HepG2 (cell line): Measurements from ENCODE around the gene CCDC106. TPM values are rescaled to one million over a fixed set of nuclear protein-coding genes. Genes with fewer than 3 reads are reported as not detected.
A peak's percentile ranks its signal among the peaks of the same experiment; 100 is the strongest.

Experiments used
- ATF1 ChIP-seq: IDR thresholded peaks from 2 replicates; pipeline ENCODE4 v1.6.1; 2016; ENCODE audit warnings: mild to moderate bottlenecking, control low read depth
- ATF4 ChIP-seq, 2 experiments: fragments of 450-650 bp in 1 of 2; sonication (generic) in 1 of 2; formaldehyde crosslinking; IDR thresholded peaks; 2 replicates each; pipeline versions ENCODE4 v1.5.0 to v1.8.0; 2020 to 2022; ENCODE audit warnings: mild to moderate bottlenecking in 1 of 2, missing genetic modification reagents in 1 of 2
- CSRNP2 ChIP-seq: sonication (generic); formaldehyde crosslinking; conservative IDR thresholded peaks from 2 replicates; pipeline ENCODE4 v1.8.0; 2022; ENCODE audit warnings: low read depth, missing genetic modification reagents
- KAT8 ChIP-seq: IDR thresholded peaks from 2 replicates; pipeline ENCODE4 v1.6.1; 2016; ENCODE audit warnings: missing genetic modification reagents, missing compliant biosample characterization
- MBNL3 ChIP-seq: fragments of 250-450 bp; sonication (Bioruptor Pico); conservative IDR thresholded peaks from 2 replicates; pipeline ENCODE4 v1.8.0; 2022; ENCODE audit warnings: mild to moderate bottlenecking, inconsistent platforms
- SMARCE1 ChIP-seq: fragments of 450-650 bp; IDR thresholded peaks from 2 replicates; pipeline ENCODE4 v1.6.1; 2017; ENCODE audit warnings: borderline replicate concordance
- ZBTB7A ChIP-seq: sonication (generic); formaldehyde crosslinking; IDR thresholded peaks from 2 replicates; pipeline ENCODE4 v1.8.0; 2022; ENCODE audit warnings: mild to moderate bottlenecking, missing genetic modification reagents
- ZEB1 ChIP-seq: IDR thresholded peaks from 2 replicates; pipeline ENCODE4 v1.6.1; 2012; ENCODE audit warnings: mild to moderate bottlenecking, low read depth, inconsistent platforms; ENCODE audit not compliant: insufficient replicate concordance
- ZFX ChIP-seq: sonication (generic); formaldehyde crosslinking; IDR thresholded peaks from 2 replicates; pipeline ENCODE4 v1.4.0; 2020; ENCODE audit warnings: mild to moderate bottlenecking, low read depth, missing genetic modification reagents, moderate library complexity
- ZGPAT ChIP-seq: IDR thresholded peaks from 2 replicates; pipeline ENCODE4 v1.6.1; 2016; ENCODE audit warnings: mild to moderate bottlenecking
- ZMAT3 ChIP-seq: sonication (generic); formaldehyde crosslinking; conservative IDR thresholded peaks from 2 replicates; pipeline ENCODE4 v1.7.0; 2021; ENCODE audit warnings: missing genetic modification reagents
- ZNF225 ChIP-seq: sonication (generic); formaldehyde crosslinking; IDR thresholded peaks from 2 replicates; pipeline ENCODE4 v1.4.0; 2020; ENCODE audit warnings: mild to moderate bottlenecking, missing genetic modification reagents
- ZNF251 ChIP-seq: sonication (generic); formaldehyde crosslinking; IDR thresholded peaks from 2 replicates; pipeline ENCODE4 v1.9.0; 2021; ENCODE audit warnings: mild to moderate bottlenecking, missing genetic modification reagents
- ZNF280D ChIP-seq: sonication (generic); formaldehyde crosslinking; IDR thresholded peaks from 2 replicates; pipeline ENCODE4 v1.5.1; 2020; ENCODE audit warnings: mild to moderate bottlenecking, missing genetic modification reagents
- ZNF329 ChIP-seq: sonication (generic); formaldehyde crosslinking; IDR thresholded peaks from 2 replicates; pipeline ENCODE4 v1.9.0; 2021; ENCODE audit warnings: low read depth, mild to moderate bottlenecking, missing genetic modification reagents
- ZNF557 ChIP-seq: sonication (generic); formaldehyde crosslinking; IDR thresholded peaks from 2 replicates; pipeline ENCODE4 v1.4.0; 2020; ENCODE audit warnings: missing genetic modification reagents
- ZNF639 ChIP-seq: conservative IDR thresholded peaks from 2 replicates; pipeline ENCODE4 v1.6.1; 2018; ENCODE audit warnings: missing genetic modification reagents
- ZNF891 ChIP-seq: sonication (generic); formaldehyde crosslinking; IDR thresholded peaks from 2 replicates; pipeline ENCODE4 v1.5.0; 2020; ENCODE audit warnings: mild to moderate bottlenecking, missing genetic modification reagents
- polyA plus RNA-seq, 8 experiments: library from polyadenylated mRNA; depleted of rRNA in 3 of 8; stranded (reverse) in 7 of 8; unstranded in 1 of 8; fragments of >200 nt; fragmentation: Illumina TruSeq in 4 of 8; extraction: Trizol in 4 of 8; gene quantifications; 2 replicates each; pipeline versions ENCODE4 v1.2.1 to v1.2.3, GENCODE V29; 2011 to 2016; ENCODE audit warnings: low read depth in 4 of 8, missing spikeins in 1 of 8, mixed read lengths in 1 of 8; ENCODE audit not compliant: insufficient read depth in 1 of 8
- total RNA-seq, 5 experiments: library from RNA; depleted of rRNA; stranded (reverse); fragments of >200 nt; fragmentation: Illumina TruSeq; extraction: Trizol; gene quantifications; 2 replicates each; pipeline ENCODE4 v1.2.3, GENCODE V29; 2016; ENCODE audit warnings: low read depth in 1 of 5

Gene CCDC106
- total and polyA plus RNA-seq, 2 of the 13 experiments (the other 11 are each of a cell fraction or from before 2014, with no cell fraction given), result 4.7 to 8.8 TPM

- TF ChIP-seq ZNF280D (CRISPR knock-in tag) (0 out of 2 replicates have a peak, but pooled peaks have one; percentile 46), ZNF225 (CRISPR knock-in tag) (peak; percentile 28; the same call in 1 of the 2 replicates), ZBTB7A (CRISPR knock-in tag) (peak; percentile 16; the same call in 1 of the 2 replicates), ZFX (CRISPR knock-in tag) (peak; percentile 64; the same call in 1 of the 2 replicates), ZEB1 (peak; percentile 55), MBNL3 (CRISPR knock-in tag) (no peak), SMARCE1 (no peak), ZNF639 (CRISPR knock-in tag) (0 out of 2 replicates have a peak, but pooled peaks have one; percentile 32), CSRNP2 (CRISPR knock-in tag) (0 out of 2 replicates have a peak, but pooled peaks have one; percentile 19), ZNF329 (CRISPR knock-in tag) (peak; percentile 57; the same call in 1 of the 2 replicates), ZMAT3 (no peak), KAT8 (CRISPR knock-in tag) (0 out of 2 replicates have a peak, but pooled peaks have one; percentile 54), ZNF251 (CRISPR knock-in tag) (no peak), ZNF557 (CRISPR knock-in tag) (no peak), ZNF891 (CRISPR knock-in tag) (peak; percentile 48; the same call in 1 of the 2 replicates), ATF1 (CRISPR knock-in tag) (no peak), ZGPAT (peak; percentile 82; the same call in 1 of the 2 replicates), ATF4 (CRISPR knock-in tag; IDR thresholded peaks at IDR 0.05) (0 out of 4 replicates have a peak, but pooled peaks of 1 of the 2 experiments have one; percentile 17)
Measured at GRCh38 chr19:55647732-55648584, at the start of gene CCDC106 (continued).
